ENCODE measurements around the gene DGKA.
A peak's percentile ranks its signal among the peaks of the same experiment; 100 is the strongest.

Gene DGKA

GRCh38 chr12:55931780-55932550 lies 1.0 kb downstream of the DGKA start:
- DNase-seq (ENCODE audit: low read depth), result no peak

- no peak for DNase-seq (ENCODE audit: low read depth)
Observed at GRCh38 chr12:55932551-55932910, 1.6 kb downstream of the DGKA start.

GRCh38 chr12:55933169-55933798 lies 2.3 kb downstream of the DGKA start:
- no peak for DNase-seq (ENCODE audit: low read depth)

DNA sequence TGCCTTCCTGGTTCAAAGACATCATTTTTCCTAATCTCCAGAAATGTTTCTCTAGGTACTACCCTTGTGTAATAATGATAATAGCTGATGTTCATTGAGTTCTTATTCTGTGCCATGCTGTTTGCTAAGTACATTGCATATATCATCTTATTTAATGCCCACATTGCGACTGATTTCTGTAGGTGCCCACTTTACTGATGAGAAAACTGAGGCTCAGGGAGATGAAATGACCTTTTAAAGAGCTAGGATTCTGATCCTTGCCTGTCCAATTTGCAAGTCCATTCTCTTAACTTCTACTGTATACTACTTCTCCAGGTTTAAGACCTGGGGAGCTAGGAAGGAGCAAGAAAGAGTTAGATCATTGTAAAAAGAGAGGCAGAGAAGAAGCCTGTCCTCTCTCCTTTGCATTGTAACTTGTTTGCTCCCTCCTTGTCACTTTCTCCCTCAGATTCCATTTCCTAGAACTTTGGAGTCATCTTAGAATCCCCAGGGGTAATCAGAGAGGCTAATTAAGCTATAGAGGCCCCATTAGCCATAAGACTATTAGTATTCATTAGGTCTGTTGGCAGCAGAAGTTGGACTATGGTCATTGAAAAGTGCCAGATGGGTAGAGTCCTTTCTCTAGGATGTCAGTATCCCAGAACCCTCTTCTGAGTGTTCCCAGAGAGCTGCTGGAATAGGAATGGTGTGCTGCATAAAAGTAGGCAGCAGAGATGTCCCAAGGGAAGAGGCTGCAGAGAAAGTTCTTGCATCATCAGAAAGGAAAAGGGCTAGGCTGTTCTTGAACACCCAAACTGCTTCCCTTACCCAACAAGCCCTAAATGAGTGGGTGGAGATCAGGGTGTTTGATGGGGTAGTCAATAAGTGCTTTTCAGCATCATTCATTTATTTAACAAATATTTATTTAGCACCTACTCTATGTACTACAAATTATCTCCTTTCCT lies 3.1 kb downstream of the DGKA start:
- DNase-seq (ENCODE audit: low read depth), result no peak

DNA sequence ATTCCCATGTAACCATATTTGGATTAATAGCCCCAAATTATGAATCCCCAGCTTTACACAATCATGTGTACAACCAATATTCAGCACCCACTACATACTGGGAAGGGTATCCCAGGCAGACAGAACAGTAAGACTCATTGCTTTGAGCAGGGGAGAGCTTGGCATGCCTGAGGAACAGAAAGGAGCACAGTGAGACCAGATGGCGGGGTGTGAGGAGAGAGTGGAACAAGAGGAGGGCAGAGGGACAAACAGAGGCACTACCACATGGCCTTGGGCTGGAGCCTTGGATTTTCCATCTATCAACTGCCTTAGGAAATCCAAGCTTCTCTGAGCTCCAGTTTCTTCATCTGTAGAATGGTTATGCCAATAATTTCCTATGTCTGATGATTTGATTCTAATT lies 3.8 kb downstream of the DGKA start:
- DNase-seq (ENCODE audit: low read depth), result no peak

- peak; percentile 36 for DNase-seq (ENCODE audit: low read depth)
Observed at GRCh38 chr12:55935738-55936151, 4.8 kb downstream of the DGKA start.

DNA sequence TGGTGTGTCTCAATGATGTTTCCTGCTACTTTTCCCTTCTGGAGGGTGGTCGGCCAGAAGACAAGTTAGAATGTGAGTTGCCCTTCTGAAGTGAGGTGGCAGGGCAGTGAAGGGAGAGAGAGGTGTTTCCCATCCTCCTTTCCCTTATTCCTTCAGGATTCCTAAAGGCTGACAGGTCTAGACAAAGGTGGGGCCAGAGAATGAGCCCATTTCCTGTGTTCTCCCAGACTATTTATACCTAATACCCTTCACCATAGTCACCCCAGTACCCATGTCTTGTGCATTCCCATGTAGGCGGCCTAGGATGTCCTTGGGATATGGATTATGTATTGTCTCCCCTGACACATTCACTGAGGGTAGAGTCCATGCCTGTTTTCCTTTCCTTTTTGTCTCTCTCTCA lies 7.0 kb downstream of the DGKA start:
- no peak for DNase-seq (ENCODE audit: low read depth)

DNA sequence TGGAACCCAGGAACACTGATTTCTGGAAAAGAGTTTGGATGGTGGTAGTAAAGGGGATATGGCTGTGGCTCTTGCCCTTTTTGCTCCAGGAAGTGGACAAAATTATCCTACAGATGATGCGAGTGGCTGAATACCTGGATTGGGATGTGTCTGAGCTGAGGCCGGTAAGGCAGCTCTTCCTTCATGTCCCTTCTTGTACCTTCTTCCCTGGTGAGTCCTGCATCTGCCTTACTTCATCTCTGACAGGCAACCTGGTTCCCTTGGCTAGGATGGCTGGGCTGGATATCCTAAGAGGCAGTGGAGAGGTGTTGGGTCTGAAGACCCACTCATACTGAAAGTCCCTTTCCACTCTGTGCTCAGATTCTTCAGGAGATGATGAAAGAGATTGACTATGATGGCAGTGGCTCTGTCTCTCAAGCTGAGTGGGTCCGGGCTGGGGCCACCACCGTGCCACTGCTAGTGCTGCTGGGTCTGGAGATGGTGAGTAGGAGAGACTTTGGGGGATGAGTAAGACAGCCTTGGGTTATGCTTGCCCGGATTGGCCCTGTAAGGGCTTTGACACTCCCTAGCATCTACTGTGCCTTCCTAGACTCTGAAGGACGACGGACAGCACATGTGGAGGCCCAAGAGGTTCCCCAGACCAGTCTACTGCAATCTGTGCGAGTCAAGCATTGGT lies 8.0 kb downstream of the DGKA start:
- no peak for DNase-seq (ENCODE audit: low read depth)

GRCh38 chr12:55940065-55940732 lies 9.2 kb downstream of the DGKA start:
- peak; percentile 72 for DNase-seq (ENCODE audit: low read depth)

GRCh38 chr12:55942055-55942454 lies 11.1 kb downstream of the DGKA start:
- no peak for DNase-seq (ENCODE audit: low read depth)

GRCh38 chr12:55942577-55943136 lies 11.7 kb downstream of the DGKA start:
- no peak for DNase-seq (ENCODE audit: low read depth)

DNA sequence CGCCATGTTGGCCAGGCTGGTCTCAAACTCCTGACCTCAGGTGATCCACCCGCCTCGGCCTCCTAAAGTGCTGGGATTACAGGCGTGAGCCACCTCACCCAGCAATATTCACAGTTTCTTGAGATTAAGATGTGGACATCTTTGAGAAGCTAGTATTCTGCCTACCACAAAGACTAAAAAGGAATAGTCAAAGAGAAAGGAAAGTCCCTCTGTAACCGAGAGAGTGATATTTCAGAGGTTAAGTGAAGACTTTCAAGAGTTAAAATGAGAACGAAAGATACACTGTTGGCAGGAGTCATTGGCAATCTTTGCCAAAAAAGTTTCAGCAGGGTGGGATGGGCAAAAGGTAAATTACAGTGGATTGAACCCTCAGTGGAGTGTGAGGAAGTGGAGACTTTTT lies 15.6 kb downstream of the DGKA start:
- no peak for DNase-seq (ENCODE audit: low read depth)

GRCh38 chr12:55955344-55955743 lies 24.4 kb downstream of the DGKA start:
- no peak for DNase-seq (ENCODE audit: low read depth)

GRCh38 chr12:55955800-55956508 lies 25.0 kb downstream of the DGKA start:
- DNase-seq (ENCODE audit: low read depth), result no peak

DNA sequence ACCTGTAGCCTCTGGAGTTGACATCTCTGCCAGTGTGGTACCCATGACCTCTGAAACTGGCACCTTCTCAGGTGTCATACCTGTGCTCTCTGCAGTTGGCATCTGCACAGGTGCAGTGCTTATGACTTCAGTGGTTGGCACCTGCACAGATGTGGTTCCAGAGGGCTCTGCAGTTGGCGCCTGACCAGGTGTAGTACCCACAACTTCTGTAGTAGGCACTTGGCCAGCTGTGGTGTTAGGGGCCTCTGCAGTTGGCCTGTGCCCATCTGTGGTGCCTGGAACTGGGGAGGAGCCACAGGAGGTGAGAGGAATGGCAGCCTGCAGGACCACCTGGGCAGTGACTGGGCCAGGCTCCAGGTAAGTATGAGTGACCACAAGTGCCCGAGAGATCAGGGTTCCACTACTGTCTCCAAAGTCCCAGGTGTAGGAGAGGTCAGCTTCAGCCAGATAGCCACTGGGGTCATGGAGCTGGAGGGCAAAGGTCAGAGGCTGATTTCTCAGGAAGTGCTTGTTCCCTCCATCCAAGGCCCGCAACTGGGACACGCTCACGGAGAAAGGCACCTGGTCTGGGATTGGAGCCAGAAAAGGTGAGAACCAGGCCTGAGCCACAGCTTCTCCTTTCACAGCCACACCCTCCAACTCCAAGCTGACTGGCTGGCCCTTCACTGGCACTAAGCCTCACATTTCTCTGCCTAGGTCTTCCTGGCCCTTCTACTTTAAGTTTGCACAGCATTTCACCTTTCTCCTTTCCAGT lies 26.3 kb downstream of the DGKA start:
- DNase-seq (ENCODE audit: low read depth), result no peak

GRCh38 chr12:55963760-55964159 lies 32.8 kb downstream of the DGKA start:
- no peak for DNase-seq (ENCODE audit: low read depth)

DNA sequence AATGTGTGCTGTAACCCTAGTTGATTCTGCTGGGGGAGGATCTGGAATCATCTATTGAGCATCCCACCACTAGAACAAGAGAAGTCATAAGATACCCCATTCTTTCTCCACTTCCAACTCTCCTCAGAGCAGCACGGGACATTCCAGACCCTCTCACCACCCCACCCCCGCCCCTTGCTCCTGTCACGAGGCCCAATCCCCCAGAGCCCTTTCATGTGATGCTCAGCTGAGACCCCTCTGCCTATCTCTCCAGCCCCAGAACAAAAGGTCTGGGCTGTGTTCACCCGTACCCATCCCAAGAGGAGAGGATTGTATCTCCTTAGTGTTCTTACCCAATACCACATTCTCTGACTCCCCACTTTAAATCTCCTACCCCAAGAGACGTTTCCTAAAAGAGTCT lies 34.3 kb downstream of the DGKA start:
- DNase-seq (ENCODE audit: low read depth), result no peak

- DNase-seq (ENCODE audit: low read depth), result no peak
Observed at GRCh38 chr12:55965941-55966407, 35.0 kb downstream of the DGKA start, which contains the start of gene PMEL. PMEL (minus strand) TSS chr12:55966042; CDS start chr12:55966011, 31 bp downstream.

GRCh38 chr12:55966408-55967281 lies 35.7 kb downstream of the DGKA start, which contains the start of gene CDK2:
CDK2 (plus strand) TSS chr12:55966830; CDS start chr12:55967009, 179 bp downstream.
- DNase-seq (ENCODE audit: low read depth), result peak; percentile 83
